GM12891 (cell line): Measurements from ENCODE around the gene ZIC5.

Experiments used
- DNase-seq: peaks from one replicate; pipeline ENCODE4 v3.0.0; 2011; ENCODE audit warnings: low spot score; ENCODE audit not compliant: insufficient read length
- FAIRE-seq: peaks from 2 replicates; lab custom pipeline; 2011; peaks lifted over from hg19 to GRCh38; lab: Jason Lieb, UNC
- PAX5 ChIP-seq: IDR thresholded peaks from 2 replicates; pipeline ENCODE4 v1.6.1; 2011; ENCODE audit warnings: low read length, moderate library complexity, mild to moderate bottlenecking; ENCODE audit not compliant: insufficient read depth, severe bottlenecking
- POLR2A ChIP-seq: IDR thresholded peaks from 2 replicates; pipeline ENCODE4 v1.6.1; 2011; ENCODE audit warnings: low read depth, low read length, control low read depth
- POLR2AphosphoS5 ChIP-seq: IDR thresholded peaks from 2 replicates; pipeline ENCODE4 v1.6.1; 2011; ENCODE audit warnings: low read depth, low read length, control low read depth
- POU2F2 ChIP-seq: IDR thresholded peaks from 2 replicates; pipeline ENCODE4 v1.6.1; 2011; ENCODE audit warnings: low read depth, mild to moderate bottlenecking, control low read depth, low read length, moderate library complexity
- SPI1 ChIP-seq: IDR thresholded peaks from 2 replicates; pipeline ENCODE4 v1.6.1; 2011; ENCODE audit warnings: low read depth, low read length, control low read depth
- TAF1 ChIP-seq: IDR thresholded peaks from 2 replicates; pipeline ENCODE4 v1.6.1; 2011; ENCODE audit warnings: low read depth, low read length, control low read depth

Gene ZIC5

GRCh38 chr13:99993660-99994637 lies 22.4 kb upstream of the ZIC5 start:
- FAIRE-seq: no peak
- TF ChIP-seq POLR2A: no peak
- TF ChIP-seq POLR2AphosphoS5: no peak
- TF ChIP-seq TAF1: no peak
- no peak for TF ChIP-seq SPI1
- TF ChIP-seq POU2F2: no peak
- no peak for TF ChIP-seq PAX5
- DNase-seq: no peak

GRCh38 chr13:99992949-99993351 lies 21.4 kb upstream of the ZIC5 start:
- DNase-seq: no peak
- TF ChIP-seq POU2F2: no peak
- no peak for TF ChIP-seq SPI1
- TF ChIP-seq POLR2AphosphoS5: no peak
- TF ChIP-seq PAX5: no peak
- TF ChIP-seq POLR2A: no peak
- TF ChIP-seq TAF1: no peak
- FAIRE-seq: no peak

GRCh38 chr13:99991828-99992775 lies 20.5 kb upstream of the ZIC5 start:
- TF ChIP-seq POLR2A: no peak
- TF ChIP-seq SPI1: no peak
- no peak for TF ChIP-seq TAF1
- TF ChIP-seq POLR2AphosphoS5: no peak
- no peak for FAIRE-seq
- DNase-seq: no peak

- no peak for FAIRE-seq
- TF ChIP-seq SPI1 (no peak), POU2F2 (no peak), POLR2AphosphoS5 (no peak), PAX5 (no peak), TAF1 (no peak), POLR2A (no peak)
- DNase-seq: no peak
Observed at GRCh38 chr13:99991013-99991827, 19.7 kb upstream of the ZIC5 start.

GRCh38 chr13:99990126-99990977 lies 18.8 kb upstream of the ZIC5 start:
- TF ChIP-seq PAX5 (no peak), TAF1 (no peak), POLR2A (no peak), SPI1 (no peak), POLR2AphosphoS5 (no peak), POU2F2 (no peak)
- FAIRE-seq (no peak), DNase-seq (no peak)

GRCh38 chr13:99989276-99990125 lies 17.9 kb upstream of the ZIC5 start:
- DNase-seq: no peak

GRCh38 chr13:99988529-99989275 lies 17.1 kb upstream of the ZIC5 start:
- DNase-seq: no peak
- TF ChIP-seq POLR2AphosphoS5 (no peak), POLR2A (no peak), POU2F2 (no peak), SPI1 (no peak), TAF1 (no peak), PAX5 (no peak)
- FAIRE-seq: no peak

More at GRCh38 chr13:99989276-99990125, 17.9 kb upstream of the ZIC5 start:
- TF ChIP-seq POLR2A (no peak), SPI1 (no peak), POU2F2 (no peak), PAX5 (no peak), POLR2AphosphoS5 (no peak), TAF1 (no peak)
- FAIRE-seq: no peak
